Keratinocyte (primary cell): ENCODE results near the gene CCDC127. TPM values are rescaled to one million over a fixed set of nuclear protein-coding genes. Genes with fewer than 3 reads are reported as not detected.
"Not testable (repeated sequence)": the region's sequence is repeated elsewhere in the genome, so short reads cannot be mapped to it uniquely, and the experiment has no call there.

Experiments used
- DNase-seq: peaks from one replicate; pipeline ENCODE4 v3.0.0-alpha.2; 2011; ENCODE audit warnings: low read depth, missing footprints, low spot score
- FAIRE-seq: peaks from 2 replicates; lab custom pipeline; 2011; peaks lifted over from hg19 to GRCh38; lab: Jason Lieb, UNC
- H2AFZ ChIP-seq: 2 replicates; pipeline ENCODE4 v1.6.0; 2012; ENCODE audit warnings: low read length, control low read depth, inconsistent platforms; ENCODE audit not compliant: control insufficient read depth
- H3K27ac ChIP-seq: 2 replicates; pipeline ENCODE4 v1.5.1; 2011; ENCODE audit warnings: low read length; ENCODE audit not compliant: control insufficient read depth, insufficient read depth
- H3K27me3 ChIP-seq: 3 replicates; pipeline ENCODE4 v1.6.0; 2011; ENCODE audit warnings: low read length; ENCODE audit not compliant: control insufficient read depth, insufficient read depth; ENCODE audit errors: extremely low read depth
- H3K36me3 ChIP-seq, 2 experiments: 2 replicates in 1 of 2; 3 replicates in 1 of 2; pipeline ENCODE4 v1.5.1; 2011; ENCODE audit warnings: low read length in 2 of 2, mild to moderate bottlenecking in 1 of 2; ENCODE audit not compliant: control insufficient read depth in 2 of 2, insufficient read depth in 2 of 2; ENCODE audit errors: extremely low read depth in 1 of 2
- H3K4me1 ChIP-seq: 3 replicates; pipeline ENCODE4 v1.5.1; 2011; ENCODE audit warnings: low read length; ENCODE audit not compliant: control insufficient read depth, insufficient read depth; ENCODE audit errors: extremely low read depth
- H3K4me2 ChIP-seq: 3 replicates; pipeline ENCODE4 v1.6.0; 2011; ENCODE audit warnings: low read depth, low read length; ENCODE audit not compliant: control insufficient read depth, insufficient read depth; ENCODE audit errors: extremely low read depth
- H3K4me3 ChIP-seq, 3 experiments: fragments of 200-600 bp in 1 of 3; sonication (generic) in 1 of 3; 2 replicates in 2 of 3; 3 replicates in 1 of 3; pipeline ENCODE4 v1.5.1; 2011 to 2016; ENCODE audit warnings: low read length in 3 of 3, mild to moderate bottlenecking in 3 of 3, control low read depth in 2 of 3, inconsistent platforms in 1 of 3, low read depth in 1 of 3, mixed read lengths in 1 of 3, mixed run types in 1 of 3, moderate library complexity in 1 of 3; ENCODE audit not compliant: control insufficient read depth in 2 of 3, insufficient read depth in 2 of 3; ENCODE audit errors: extremely low read depth in 1 of 3
- H3K79me2 ChIP-seq: 2 replicates; pipeline ENCODE4 v1.6.0; 2012; ENCODE audit warnings: low read length; ENCODE audit not compliant: control insufficient read depth, insufficient read depth
- H3K9ac ChIP-seq: 3 replicates; pipeline ENCODE4 v1.6.0; 2011; ENCODE audit warnings: low read length; ENCODE audit not compliant: control insufficient read depth, insufficient read depth; ENCODE audit errors: extremely low read depth
- H3K9me1 ChIP-seq: 3 replicates; pipeline ENCODE4 v1.6.0; 2011; ENCODE audit warnings: low read length; ENCODE audit not compliant: control insufficient read depth, insufficient read depth; ENCODE audit errors: extremely low read depth
- H3K9me3 ChIP-seq: 2 replicates; pipeline ENCODE4 v1.5.1; 2012; ENCODE audit warnings: low read depth, low read length; ENCODE audit not compliant: control insufficient read depth
- H4K20me1 ChIP-seq: 3 replicates; pipeline ENCODE4 v1.6.0; 2011; ENCODE audit warnings: low read length; ENCODE audit not compliant: control insufficient read depth, insufficient read depth; ENCODE audit errors: extremely low read depth
- dilution Hi-C: fragments of 300-500 bp; cut with MboI; formaldehyde crosslinking; loops from one replicate; pipeline ENCODE4 v1.7.0; 2020; ENCODE audit warnings: low sequenced_read_pairs; ENCODE audit not compliant: extremely low pct_ligation_motif_present
- polyA plus RNA-seq, 5 experiments: library from polyadenylated mRNA; depleted of rRNA in 3 of 5; stranded (reverse) in 3 of 5; stranded (forward) in 1 of 5; unstranded in 1 of 5; fragments of >200 nt; gene quantifications; 1 replicate in 1 of 5; 2 replicates in 3 of 5; 3 replicates in 1 of 5; pipeline versions ENCODE4 v1.2.1 to v1.2.3, GENCODE V29; 2011 to 2012; ENCODE audit warnings: missing spikeins in 2 of 5, low read depth in 1 of 5, low replicate concordance in 1 of 5

The CCDC127 gene
- polyA plus RNA-seq, 1 donor (not counting 4 experiments of a cell fraction or from before 2014, with no cell fraction given), result 4.9 TPM

- DNase-seq, result not testable (repeated sequence)
- peaks cover 14 to 20% of the 10 kb centered on the region in 2 experiments for H3K36me3 ChIP-seq
Observed at GRCh38 chr5:241045-241669, 23.2 kb upstream of the CCDC127 start.

GRCh38 chr5:240550-240949 is 22.6 kb upstream of the CCDC127 start:
- DNase-seq, H2AFZ ChIP-seq, H3K4me2 ChIP-seq, H3K4me1 ChIP-seq, H3K4me3 ChIP-seq, H3K27me3 ChIP-seq, H4K20me1 ChIP-seq, H3K9me3 ChIP-seq, FAIRE-seq, H3K9ac ChIP-seq, dilution Hi-C loops, H3K27ac ChIP-seq, H3K9me1 ChIP-seq, H3K79me2 ChIP-seq: not testable (repeated sequence)
- H3K36me3 ChIP-seq, result peaks cover 14 to 21% of the 10 kb centered on the region in 2 experiments

More at GRCh38 chr5:241045-241669, 23.2 kb upstream of the CCDC127 start:
- H3K9me3 ChIP-seq, H3K79me2 ChIP-seq, H4K20me1 ChIP-seq, dilution Hi-C loops, H3K4me3 ChIP-seq, H3K4me1 ChIP-seq, H3K9me1 ChIP-seq, H2AFZ ChIP-seq, H3K9ac ChIP-seq, H3K27me3 ChIP-seq, FAIRE-seq, H3K27ac ChIP-seq, H3K4me2 ChIP-seq: not testable (repeated sequence)

- H3K9me3 ChIP-seq, H3K9me1 ChIP-seq, H3K9ac ChIP-seq, H3K27ac ChIP-seq, H3K4me2 ChIP-seq, H2AFZ ChIP-seq, dilution Hi-C loops, H4K20me1 ChIP-seq, DNase-seq, H3K4me1 ChIP-seq, H3K79me2 ChIP-seq, H3K4me3 ChIP-seq, H3K27me3 ChIP-seq, FAIRE-seq: not testable (repeated sequence)
- peaks cover 24 to 30% of the 10 kb centered on the region in 2 experiments for H3K36me3 ChIP-seq
Observed at GRCh38 chr5:237931-238330, 20.0 kb upstream of the CCDC127 start.

- dilution Hi-C loops, result not testable (repeated sequence)
- peaks cover 16 to 27% of the 10 kb centered on the region in 2 experiments for H3K36me3 ChIP-seq
Observed at GRCh38 chr5:235527-235926, 17.6 kb upstream of the CCDC127 start.

More at GRCh38 chr5:235527-235926, 17.6 kb upstream of the CCDC127 start:
- not testable (repeated sequence) for H2AFZ ChIP-seq, H3K27ac ChIP-seq, H3K9ac ChIP-seq, H3K4me2 ChIP-seq, H3K27me3 ChIP-seq, H3K9me1 ChIP-seq, H3K4me1 ChIP-seq, DNase-seq, H3K4me3 ChIP-seq, H3K9me3 ChIP-seq, H3K79me2 ChIP-seq, H4K20me1 ChIP-seq, FAIRE-seq
